ENCODE measurements around the gene TCERG1.

The TCERG1 gene

GRCh38 chr5:146446861-146447733 lies at the start of gene TCERG1:
Gene TCERG1 (plus strand): TSS chr5:146447333. CDS start chr5:146447350, 17 bp downstream.
- Histone ChIP-seq H3K27me3 (ENCODE audit: control insufficient read depth in 1 of 2, insufficient read depth in 2 of 2, low read length in 2 of 2) (no peaks in the 10 kb centered on the region), H3K4me1 (ENCODE audit: control insufficient read depth, insufficient read depth, low read length) (no peaks in the 10 kb centered on the region), H3K9ac (ENCODE audit: low read length in 2 of 2) (peak within 1 kb of the TSS; percentile 93 to 97), H3K4me3 (ENCODE audit: low read length in 2 of 2) (peak within 1 kb of the TSS; percentile 93 to 96), H3K27ac (ENCODE audit: low read length) (peak within 1 kb of the TSS; percentile 86), H3K36me3 (ENCODE audit: control insufficient read depth in 2 of 2, insufficient read depth in 2 of 2, low read length in 2 of 2) (no peaks in the 10 kb centered on the region), H3K9me3 (ENCODE audit: control insufficient read depth in 2 of 2, low read length in 2 of 2) (no peaks in the 10 kb centered on the region)

- Histone ChIP-seq H3K27me3 (ENCODE audit: control insufficient read depth in 1 of 2, insufficient read depth in 2 of 2, low read length in 2 of 2) (peaks cover 0 to 5% of the 10 kb centered on the region in 2 donors), H3K4me3 (ENCODE audit: low read length in 2 of 2) (no peak overlapping the region), H3K4me1 (ENCODE audit: control insufficient read depth, insufficient read depth, low read length) (no peaks in the 10 kb centered on the region), H3K27ac (ENCODE audit: low read length) (no peak overlapping the region), H3K9me3 (ENCODE audit: control insufficient read depth in 2 of 2, low read length in 2 of 2) (no peaks in the 10 kb centered on the region), H3K36me3 (ENCODE audit: control insufficient read depth in 2 of 2, insufficient read depth in 2 of 2, low read length in 2 of 2) (no peaks in the 10 kb centered on the region), H3K9ac (ENCODE audit: low read length in 2 of 2) (no peak overlapping the region)
Measured at GRCh38 chr5:146398826-146399225, 48.3 kb upstream of the TCERG1 start.

- H3K4me1 ChIP-seq (ENCODE audit: control insufficient read depth, insufficient read depth, low read length): no peaks in the 10 kb centered on the region
- H3K9ac ChIP-seq (ENCODE audit: low read length in 2 of 2): no peak overlapping the region
- H3K27me3 ChIP-seq (ENCODE audit: control insufficient read depth in 1 of 2, insufficient read depth in 2 of 2, low read length in 2 of 2): peaks cover 0 to 5% of the 10 kb centered on the region in 2 donors
- no peaks in the 10 kb centered on the region for H3K36me3 ChIP-seq (ENCODE audit: control insufficient read depth in 2 of 2, insufficient read depth in 2 of 2, low read length in 2 of 2)
- H3K9me3 ChIP-seq (ENCODE audit: control insufficient read depth in 2 of 2, low read length in 2 of 2): no peaks in the 10 kb centered on the region
- no peak overlapping the region for H3K27ac ChIP-seq (ENCODE audit: low read length)
- no peak overlapping the region for H3K4me3 ChIP-seq (ENCODE audit: low read length in 2 of 2)
Measured at GRCh38 chr5:146399481-146399880, 47.7 kb upstream of the TCERG1 start.

GRCh38 chr5:146400201-146400600 lies 46.9 kb upstream of the TCERG1 start:
- H3K27me3 ChIP-seq (ENCODE audit: control insufficient read depth in 1 of 2, insufficient read depth in 2 of 2, low read length in 2 of 2): peaks cover 0 to 5% of the 10 kb centered on the region in 2 donors
- no peaks in the 10 kb centered on the region for H3K9me3 ChIP-seq (ENCODE audit: control insufficient read depth in 2 of 2, low read length in 2 of 2)
- H3K9ac ChIP-seq (ENCODE audit: low read length in 2 of 2): no peak overlapping the region
- no peak overlapping the region for H3K4me3 ChIP-seq (ENCODE audit: low read length in 2 of 2)
- no peaks in the 10 kb centered on the region for H3K36me3 ChIP-seq (ENCODE audit: control insufficient read depth in 2 of 2, insufficient read depth in 2 of 2, low read length in 2 of 2)
- no peaks in the 10 kb centered on the region for H3K4me1 ChIP-seq (ENCODE audit: control insufficient read depth, insufficient read depth, low read length)
- no peak overlapping the region for H3K27ac ChIP-seq (ENCODE audit: low read length)

DNA sequence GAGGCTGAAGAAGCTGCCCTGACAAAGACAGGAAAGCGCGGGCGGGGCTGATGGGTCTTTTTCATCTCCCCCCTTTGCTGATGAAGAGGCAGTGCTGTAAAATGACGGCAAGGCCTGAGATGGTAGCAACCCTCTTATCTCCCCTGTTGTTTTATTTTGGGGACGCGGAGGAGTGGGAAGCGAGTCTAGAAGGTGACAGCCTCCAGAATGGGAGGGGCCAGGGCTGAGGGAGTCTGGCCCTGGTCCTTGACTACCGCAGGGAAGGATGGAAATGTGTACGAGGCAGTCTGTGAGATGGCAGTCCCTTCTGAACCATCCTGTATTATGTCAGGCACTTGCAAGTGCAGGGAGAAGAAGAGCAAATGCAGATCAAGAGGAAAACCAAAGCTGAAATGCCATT lies 46.1 kb upstream of the TCERG1 start:
- Histone ChIP-seq H3K9ac (ENCODE audit: low read length in 2 of 2) (no peak overlapping the region), H3K27me3 (ENCODE audit: control insufficient read depth in 1 of 2, insufficient read depth in 2 of 2, low read length in 2 of 2) (peaks cover 0 to 5% of the 10 kb centered on the region in 2 donors), H3K9me3 (ENCODE audit: control insufficient read depth in 2 of 2, low read length in 2 of 2) (no peaks in the 10 kb centered on the region), H3K4me1 (ENCODE audit: control insufficient read depth, insufficient read depth, low read length) (no peaks in the 10 kb centered on the region), H3K4me3 (ENCODE audit: low read length in 2 of 2) (no peak overlapping the region), H3K27ac (ENCODE audit: low read length) (no peak overlapping the region), H3K36me3 (ENCODE audit: control insufficient read depth in 2 of 2, insufficient read depth in 2 of 2, low read length in 2 of 2) (no peaks in the 10 kb centered on the region)

DNA sequence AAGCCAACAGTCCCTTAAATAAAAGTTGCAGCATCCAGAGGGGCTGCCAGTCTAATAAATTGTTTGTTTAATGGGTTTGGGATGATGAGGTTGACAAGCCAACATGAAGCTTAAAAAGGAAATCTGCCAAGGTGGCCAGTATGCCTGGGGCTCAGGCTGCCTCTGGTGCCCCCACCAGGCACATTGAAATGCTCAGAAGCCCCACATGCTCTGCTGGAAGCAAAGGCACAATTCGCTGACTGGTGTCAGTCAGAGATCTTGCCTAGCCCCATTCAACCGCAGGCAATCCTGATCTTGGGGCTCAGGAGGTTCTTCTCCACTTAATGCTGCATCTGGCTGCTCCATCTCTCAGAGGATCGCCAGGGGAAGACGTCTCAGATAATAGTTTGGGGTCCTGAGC lies 44.2 kb upstream of the TCERG1 start:
- H3K36me3 ChIP-seq (ENCODE audit: control insufficient read depth in 2 of 2, insufficient read depth in 2 of 2, low read length in 2 of 2): no peaks in the 10 kb centered on the region
- H3K9ac ChIP-seq (ENCODE audit: low read length in 2 of 2): no peak overlapping the region
- peaks cover 0 to 5% of the 10 kb centered on the region in 2 donors for H3K27me3 ChIP-seq (ENCODE audit: control insufficient read depth in 1 of 2, insufficient read depth in 2 of 2, low read length in 2 of 2)
- no peak overlapping the region for H3K27ac ChIP-seq (ENCODE audit: low read length)
- H3K4me1 ChIP-seq (ENCODE audit: control insufficient read depth, insufficient read depth, low read length): no peaks in the 10 kb centered on the region
- H3K9me3 ChIP-seq (ENCODE audit: control insufficient read depth in 2 of 2, low read length in 2 of 2): no peaks in the 10 kb centered on the region
- no peak overlapping the region for H3K4me3 ChIP-seq (ENCODE audit: low read length in 2 of 2)

DNA sequence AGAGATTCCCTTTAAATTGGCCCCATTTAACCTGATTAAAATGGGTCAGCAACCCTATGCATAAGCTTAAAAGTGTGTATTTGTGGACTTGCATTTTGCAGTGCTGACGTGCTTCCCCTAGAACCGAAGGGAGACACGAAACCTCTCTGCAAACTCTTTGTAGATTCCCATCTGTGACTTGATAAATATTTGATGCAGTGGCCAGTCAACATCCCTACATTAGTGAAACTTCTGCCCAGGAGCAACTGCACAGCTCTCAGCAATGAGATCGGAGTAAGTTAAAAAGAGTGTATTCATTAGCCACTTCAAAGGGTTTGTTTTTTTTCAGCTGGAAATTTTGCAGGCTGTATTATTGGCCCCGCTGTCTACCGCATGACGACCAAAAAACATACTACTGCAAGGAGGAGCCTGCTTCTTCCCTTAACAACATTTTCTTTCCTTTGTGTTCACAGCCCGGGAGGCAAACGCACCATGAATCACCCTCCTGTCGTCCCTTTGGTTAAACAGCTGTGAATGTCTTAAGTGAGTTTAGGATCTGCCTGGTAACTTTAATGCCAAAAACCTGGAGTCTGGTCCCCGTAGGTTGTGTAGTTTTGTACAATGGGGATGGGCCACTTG lies 38.0 kb upstream of the TCERG1 start:
- Histone ChIP-seq H3K9ac (ENCODE audit: low read length in 2 of 2) (no peak overlapping the region), H3K4me3 (ENCODE audit: low read length in 2 of 2) (no peak overlapping the region), H3K27me3 (ENCODE audit: control insufficient read depth in 1 of 2, insufficient read depth in 2 of 2, low read length in 2 of 2) (no peaks in the 10 kb centered on the region), H3K27ac (ENCODE audit: low read length) (no peak overlapping the region), H3K36me3 (ENCODE audit: control insufficient read depth in 2 of 2, insufficient read depth in 2 of 2, low read length in 2 of 2) (no peaks in the 10 kb centered on the region), H3K4me1 (ENCODE audit: control insufficient read depth, insufficient read depth, low read length) (no peaks in the 10 kb centered on the region), H3K9me3 (ENCODE audit: control insufficient read depth in 2 of 2, low read length in 2 of 2) (no peaks in the 10 kb centered on the region)

DNA sequence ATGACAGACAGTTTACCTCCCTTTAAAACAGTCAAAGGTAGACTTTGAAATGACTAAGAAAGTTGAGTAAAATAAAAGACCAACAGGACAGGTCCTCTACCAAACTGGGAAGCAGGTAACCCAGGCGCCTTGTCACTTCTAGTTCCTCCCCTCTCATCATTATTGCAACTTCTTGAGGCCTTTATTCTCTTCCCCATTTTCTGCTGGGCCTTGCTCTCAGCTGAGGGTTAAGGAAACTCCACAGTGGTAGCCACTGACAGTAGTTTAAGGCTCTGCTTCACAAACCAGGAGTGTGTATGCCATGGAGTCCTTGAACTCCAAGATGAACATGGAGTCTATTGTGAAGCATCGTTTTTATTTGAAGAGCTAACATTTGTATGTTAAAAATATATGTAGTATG lies 36.9 kb upstream of the TCERG1 start:
- Histone ChIP-seq H3K4me1 (ENCODE audit: control insufficient read depth, insufficient read depth, low read length) (no peaks in the 10 kb centered on the region), H3K27me3 (ENCODE audit: control insufficient read depth in 1 of 2, insufficient read depth in 2 of 2, low read length in 2 of 2) (no peaks in the 10 kb centered on the region)

DNA sequence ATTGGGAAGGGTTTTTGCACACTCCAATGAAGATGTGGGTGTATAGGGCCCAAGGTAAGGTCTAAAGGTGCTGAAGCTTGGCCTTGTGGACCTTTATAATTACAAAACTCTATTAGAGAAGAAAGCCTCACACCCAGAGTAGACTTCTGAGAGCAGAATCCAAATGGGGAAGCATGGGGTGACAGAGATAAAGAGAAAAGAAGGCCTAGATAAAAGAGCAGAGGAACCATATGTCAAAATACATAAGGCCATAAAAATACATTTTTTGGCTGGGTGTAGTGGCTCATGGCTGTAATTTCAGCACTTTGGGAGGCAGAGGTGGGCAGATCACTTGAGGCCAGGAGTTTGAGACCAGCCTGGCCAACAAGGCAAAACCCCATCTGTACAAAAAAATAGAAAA lies 27.4 kb upstream of the TCERG1 start:
- H3K36me3 ChIP-seq (ENCODE audit: control insufficient read depth in 2 of 2, insufficient read depth in 2 of 2, low read length in 2 of 2): no peaks in the 10 kb centered on the region
- H3K4me3 ChIP-seq (ENCODE audit: low read length in 2 of 2): no peak overlapping the region
- H3K9me3 ChIP-seq (ENCODE audit: control insufficient read depth in 2 of 2, low read length in 2 of 2): no peaks in the 10 kb centered on the region
- no peaks in the 10 kb centered on the region for H3K4me1 ChIP-seq (ENCODE audit: control insufficient read depth, insufficient read depth, low read length)
- no peak overlapping the region for H3K27ac ChIP-seq (ENCODE audit: low read length)
- H3K27me3 ChIP-seq (ENCODE audit: control insufficient read depth in 1 of 2, insufficient read depth in 2 of 2, low read length in 2 of 2): no peaks in the 10 kb centered on the region
- no peak overlapping the region for H3K9ac ChIP-seq (ENCODE audit: low read length in 2 of 2)

More for the DNA sequence above, 36.9 kb upstream of the TCERG1 start:
- no peaks in the 10 kb centered on the region for H3K36me3 ChIP-seq (ENCODE audit: control insufficient read depth in 2 of 2, insufficient read depth in 2 of 2, low read length in 2 of 2)
- H3K9me3 ChIP-seq (ENCODE audit: control insufficient read depth in 2 of 2, low read length in 2 of 2): no peaks in the 10 kb centered on the region
- H3K4me3 ChIP-seq (ENCODE audit: low read length in 2 of 2): no peak overlapping the region
- no peak overlapping the region for H3K27ac ChIP-seq (ENCODE audit: low read length)
- H3K9ac ChIP-seq (ENCODE audit: low read length in 2 of 2): no peak overlapping the region

- no peak overlapping the region for H3K9ac ChIP-seq (ENCODE audit: low read length in 2 of 2)
Measured at GRCh38 chr5:146425023-146425422, 22.1 kb upstream of the TCERG1 start.

DNA sequence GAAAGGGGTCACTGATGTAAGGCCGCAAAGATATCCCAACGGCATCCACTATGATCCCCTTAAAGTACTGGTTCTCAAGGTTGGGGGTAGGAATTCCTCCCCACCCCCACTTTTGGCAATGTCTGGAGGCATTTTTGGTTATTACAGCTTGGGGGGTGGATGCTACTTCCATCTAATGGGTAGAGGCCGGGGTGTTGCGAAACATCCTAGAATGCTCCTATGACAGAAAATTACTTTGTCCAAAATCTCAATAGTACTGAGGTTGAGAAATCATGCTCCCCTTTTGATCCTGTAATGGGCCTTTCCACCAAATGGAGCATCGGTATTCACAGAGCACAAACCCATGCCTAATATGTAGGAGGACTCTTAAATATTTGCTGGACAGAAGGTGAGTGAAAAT lies 20.8 kb upstream of the TCERG1 start:
- H3K36me3 ChIP-seq (ENCODE audit: control insufficient read depth in 2 of 2, insufficient read depth in 2 of 2, low read length in 2 of 2): no peaks in the 10 kb centered on the region
- H3K4me1 ChIP-seq (ENCODE audit: control insufficient read depth, insufficient read depth, low read length): peaks cover 5% of the 10 kb centered on the region
- H3K4me3 ChIP-seq (ENCODE audit: low read length in 2 of 2): no peak overlapping the region
- H3K9me3 ChIP-seq (ENCODE audit: control insufficient read depth in 2 of 2, low read length in 2 of 2): no peaks in the 10 kb centered on the region
- no peak overlapping the region for H3K9ac ChIP-seq (ENCODE audit: low read length in 2 of 2)
- no peaks in the 10 kb centered on the region for H3K27me3 ChIP-seq (ENCODE audit: control insufficient read depth in 1 of 2, insufficient read depth in 2 of 2, low read length in 2 of 2)
- no peak overlapping the region for H3K27ac ChIP-seq (ENCODE audit: low read length)

More at GRCh38 chr5:146425023-146425422, 22.1 kb upstream of the TCERG1 start:
- Histone ChIP-seq H3K4me1 (ENCODE audit: control insufficient read depth, insufficient read depth, low read length) (peaks cover 5% of the 10 kb centered on the region), H3K27me3 (ENCODE audit: control insufficient read depth in 1 of 2, insufficient read depth in 2 of 2, low read length in 2 of 2) (no peaks in the 10 kb centered on the region), H3K9me3 (ENCODE audit: control insufficient read depth in 2 of 2, low read length in 2 of 2) (no peaks in the 10 kb centered on the region), H3K27ac (ENCODE audit: low read length) (no peak overlapping the region), H3K4me3 (ENCODE audit: low read length in 2 of 2) (no peak overlapping the region), H3K36me3 (ENCODE audit: control insufficient read depth in 2 of 2, insufficient read depth in 2 of 2, low read length in 2 of 2) (no peaks in the 10 kb centered on the region)

Measured in stomach smooth muscle (tissue), 2 donors.